Activated CD4-positive, CD25-positive, alpha-beta regulatory T cell treated with anti-CD3 and anti-CD28 coated beads, Interleukin-2, amount 50 U/mL, for 24 hours (primary cell): Measurements from ENCODE around the gene XKR8.

Source experiments
- ATAC-seq, 2 donors: fragments of 150-1000 bp; cut with Tn5 transposase; one replicate each; pipeline ENCODE4 v1.10.0; 2021; ENCODE audit warnings: mild to moderate bottlenecking in 1 of 2, moderate library complexity in 1 of 2

XKR8 gene, protein sequence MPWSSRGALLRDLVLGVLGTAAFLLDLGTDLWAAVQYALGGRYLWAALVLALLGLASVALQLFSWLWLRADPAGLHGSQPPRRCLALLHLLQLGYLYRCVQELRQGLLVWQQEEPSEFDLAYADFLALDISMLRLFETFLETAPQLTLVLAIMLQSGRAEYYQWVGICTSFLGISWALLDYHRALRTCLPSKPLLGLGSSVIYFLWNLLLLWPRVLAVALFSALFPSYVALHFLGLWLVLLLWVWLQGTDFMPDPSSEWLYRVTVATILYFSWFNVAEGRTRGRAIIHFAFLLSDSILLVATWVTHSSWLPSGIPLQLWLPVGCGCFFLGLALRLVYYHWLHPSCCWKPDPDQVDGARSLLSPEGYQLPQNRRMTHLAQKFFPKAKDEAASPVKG

DNA sequence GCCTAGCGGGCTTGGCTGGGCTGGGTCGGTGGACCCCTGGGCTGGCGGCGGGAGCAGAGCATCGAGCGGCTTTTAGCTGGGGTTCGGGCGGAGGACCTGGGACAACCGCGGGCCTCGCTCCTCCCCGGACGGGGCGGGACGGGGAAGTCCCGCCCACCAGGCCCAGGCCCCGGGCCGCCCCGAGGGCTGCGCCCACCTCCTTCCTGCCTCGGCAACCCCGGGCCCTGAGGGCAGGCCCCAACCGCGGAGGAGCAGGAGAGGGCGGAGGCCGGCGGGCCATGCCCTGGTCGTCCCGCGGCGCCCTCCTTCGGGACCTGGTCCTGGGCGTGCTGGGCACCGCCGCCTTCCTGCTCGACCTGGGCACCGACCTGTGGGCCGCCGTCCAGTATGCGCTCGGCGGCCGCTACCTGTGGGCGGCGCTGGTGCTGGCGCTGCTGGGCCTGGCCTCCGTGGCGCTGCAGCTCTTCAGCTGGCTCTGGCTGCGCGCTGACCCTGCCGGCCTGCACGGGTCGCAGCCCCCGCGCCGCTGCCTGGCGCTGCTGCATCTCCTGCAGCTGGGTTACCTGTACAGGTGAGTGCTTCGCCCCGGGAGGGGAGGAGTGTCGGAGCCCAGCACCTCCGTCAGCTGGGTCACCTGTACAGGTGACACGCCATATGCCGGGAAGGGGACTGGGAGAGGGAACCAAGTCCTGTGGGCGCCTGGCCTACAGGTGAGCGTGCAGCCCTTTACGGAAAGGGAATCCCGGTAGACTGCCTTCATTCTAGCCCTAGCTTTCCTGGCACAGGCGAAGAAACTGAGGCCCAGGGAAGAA is at the start of gene XKR8:
TSS of gene XKR8 (plus strand) at position 182 of the 812 bp plus-strand sequence. CDS start at position 279, 97 bp downstream.
- ATAC-seq, result peak; percentile 99

DNA sequence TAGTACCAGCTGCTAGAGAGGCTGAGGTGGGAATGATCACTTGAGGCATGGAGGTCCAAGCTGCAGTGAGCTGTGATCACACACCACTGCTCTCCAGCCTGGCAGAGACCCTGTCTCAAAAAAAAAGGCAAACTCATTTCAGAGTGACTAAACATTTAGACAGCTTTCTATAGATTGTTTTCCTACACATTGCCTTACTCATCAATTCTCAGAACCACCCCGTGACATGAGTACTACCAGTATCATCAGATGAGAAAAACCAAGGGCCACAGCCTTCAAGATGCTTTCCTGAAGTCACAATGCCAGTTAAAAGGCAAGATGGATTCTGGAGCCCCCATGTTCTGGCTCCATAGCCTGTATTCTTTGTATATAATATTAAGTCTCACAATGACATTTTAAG is 47.3 kb upstream of the XKR8 start:
- ATAC-seq, result peak; percentile 48 to 57

DNA sequence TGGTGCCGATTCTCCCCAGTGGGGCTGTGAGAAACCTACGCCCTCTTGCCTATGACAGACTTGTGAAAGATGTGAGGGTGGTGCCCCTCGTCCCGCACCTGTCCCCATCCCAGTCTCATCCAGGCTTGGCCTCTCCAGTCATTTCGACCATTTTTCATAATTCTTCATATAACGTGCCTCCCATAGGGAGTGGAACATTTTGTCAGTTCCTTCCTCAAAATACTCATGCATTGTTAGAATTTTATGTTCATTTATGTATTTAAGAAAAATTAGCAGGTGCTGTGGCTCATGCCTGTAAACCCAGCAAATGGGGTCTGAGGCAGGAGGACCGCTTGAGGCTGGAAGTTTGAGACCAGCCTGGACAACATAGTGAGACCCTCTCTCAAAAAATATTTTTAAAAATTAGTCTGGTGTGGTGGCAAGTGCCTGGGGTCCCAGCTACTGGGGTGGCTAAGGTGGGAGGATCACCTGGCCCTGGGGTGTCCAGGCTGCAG is 44.6 kb upstream of the XKR8 start:
- ATAC-seq, result no peak

DNA sequence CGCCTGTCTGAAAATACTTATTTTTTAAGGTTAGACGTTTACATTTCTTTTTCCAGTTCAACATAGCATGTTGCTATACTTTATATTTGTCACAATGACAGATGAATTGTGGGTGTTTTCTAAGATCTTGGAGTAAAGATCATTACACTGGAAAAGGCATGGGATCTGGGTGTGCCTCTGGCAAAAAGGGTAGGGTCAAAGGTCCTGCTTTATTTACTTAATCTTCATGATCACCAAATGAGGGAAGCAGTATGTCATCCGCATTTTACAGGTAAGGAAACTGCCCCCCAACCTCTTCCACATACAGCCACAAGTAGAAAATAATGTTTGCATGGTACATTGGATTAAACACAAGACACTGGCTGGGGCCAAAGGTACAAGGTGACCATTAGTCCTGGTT is 37.5 kb upstream of the XKR8 start:
- no peak for ATAC-seq

DNA sequence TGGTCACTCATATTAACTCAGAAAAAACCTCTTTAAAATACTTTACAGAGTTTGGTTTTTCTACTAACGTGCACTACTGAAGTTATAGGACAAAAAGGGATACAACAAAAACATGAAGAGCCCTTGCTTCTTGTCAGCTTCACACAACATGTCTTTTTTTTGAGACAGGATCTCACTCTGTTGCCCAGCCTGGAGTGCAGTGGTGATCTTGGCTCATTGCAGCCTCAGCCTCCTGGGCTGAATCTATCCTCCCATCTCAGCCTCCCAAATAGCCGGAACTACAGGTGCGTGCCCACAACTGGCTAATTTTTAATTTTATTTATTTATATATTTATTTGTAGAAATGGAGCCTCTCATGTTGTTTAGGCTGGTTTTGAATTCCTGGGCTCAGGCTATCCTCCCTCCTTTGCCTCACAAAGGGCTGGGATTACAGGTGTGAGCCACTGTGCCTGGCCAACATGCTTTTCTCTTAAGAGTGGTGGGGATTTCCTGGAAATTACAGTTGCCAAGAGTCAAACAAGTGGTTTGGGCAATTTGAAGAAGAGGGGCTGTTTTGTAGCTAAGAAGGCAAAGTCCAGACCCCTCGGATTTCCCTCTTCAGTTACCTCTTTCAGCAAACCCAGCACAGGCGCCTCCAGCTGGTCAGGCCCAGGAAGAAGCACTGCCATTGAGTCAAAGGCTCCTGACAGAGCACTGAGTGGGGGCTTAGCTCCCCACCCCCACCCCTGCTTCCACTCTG is 31.4 kb upstream of the XKR8 start:
- no peak for ATAC-seq

DNA sequence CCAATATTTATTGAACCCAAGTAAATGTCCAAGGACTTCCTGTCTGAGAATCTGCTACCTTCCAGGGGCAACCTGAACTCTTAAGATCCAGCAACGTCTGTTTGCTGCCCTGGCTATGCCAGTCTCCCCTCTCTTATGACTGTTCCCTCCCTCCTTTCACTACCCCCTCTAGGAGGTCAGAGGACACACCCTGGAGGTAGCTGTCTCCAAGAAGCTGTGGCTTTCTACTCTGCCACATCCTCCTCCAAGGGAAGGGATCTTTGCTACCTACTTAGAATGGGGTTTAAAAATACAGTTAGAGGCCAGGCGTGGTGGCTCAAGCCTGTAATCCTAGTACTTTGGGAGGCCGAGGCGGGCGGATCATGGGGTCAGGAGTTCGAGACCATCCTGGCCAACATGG is 28.6 kb upstream of the XKR8 start:
- ATAC-seq, result no peak

DNA sequence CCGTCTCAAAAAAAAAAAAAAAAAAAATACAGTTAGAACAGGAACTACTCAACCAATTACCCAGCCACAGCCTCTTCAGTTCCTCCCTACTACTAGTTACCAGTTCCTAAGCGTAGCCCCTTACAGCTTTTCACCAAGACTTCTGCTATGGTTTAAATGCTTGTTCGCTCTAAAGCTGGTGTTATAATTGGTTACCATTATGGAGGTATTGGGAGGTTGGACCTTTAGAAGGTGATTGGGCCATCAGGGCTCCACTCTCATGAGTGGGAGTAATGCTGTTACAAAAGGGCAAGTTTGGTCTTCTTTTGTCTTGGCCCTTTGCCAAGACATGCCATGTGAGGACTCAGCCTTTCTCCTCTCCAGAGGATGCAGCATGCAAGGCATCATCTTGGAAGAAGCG is 28.0 kb upstream of the XKR8 start:
- ATAC-seq, result no peak

DNA sequence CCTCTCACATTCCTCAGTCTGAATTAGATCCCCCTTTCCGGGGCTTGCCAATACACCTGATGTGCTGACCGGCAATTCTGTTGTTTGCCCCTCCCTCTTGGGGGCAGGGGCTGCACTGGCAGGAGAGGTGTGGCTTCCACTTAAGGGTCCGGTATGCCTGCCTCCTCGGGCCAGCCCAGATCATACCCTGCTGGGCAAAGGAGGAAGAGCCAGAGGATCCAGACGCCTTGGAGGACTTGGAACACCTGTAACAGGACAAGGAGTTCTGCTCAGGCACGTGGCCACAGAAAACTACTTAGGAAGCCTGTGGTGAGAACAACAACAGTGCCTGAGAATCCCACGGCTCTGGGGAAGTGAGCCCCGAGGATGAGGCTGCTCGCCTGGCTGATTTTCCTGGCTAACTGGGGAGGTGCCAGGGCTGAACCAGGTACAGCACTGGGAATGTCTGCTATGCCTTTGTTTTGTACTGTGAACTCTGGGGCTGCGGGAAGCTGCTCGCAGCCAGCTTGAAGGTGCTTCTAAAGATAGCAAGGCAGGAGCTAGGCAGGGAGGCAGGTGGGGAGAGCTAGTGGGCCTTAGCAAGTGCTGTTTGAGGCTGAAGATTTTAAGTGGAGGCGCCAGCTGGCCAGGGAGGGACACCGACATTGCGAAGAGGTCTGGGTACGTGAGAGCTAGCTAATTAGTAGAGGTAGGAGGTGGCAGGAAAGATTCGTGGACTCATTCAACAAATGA is 24.8 kb upstream of the XKR8 start, which contains the start of gene SMPDL3B:
TSS of gene SMPDL3B (plus strand) at position 183 of the 732 bp plus-strand sequence. CDS start at position 367, 184 bp downstream.
- peak in 1 of 2 donors; percentile 53 for ATAC-seq

DNA sequence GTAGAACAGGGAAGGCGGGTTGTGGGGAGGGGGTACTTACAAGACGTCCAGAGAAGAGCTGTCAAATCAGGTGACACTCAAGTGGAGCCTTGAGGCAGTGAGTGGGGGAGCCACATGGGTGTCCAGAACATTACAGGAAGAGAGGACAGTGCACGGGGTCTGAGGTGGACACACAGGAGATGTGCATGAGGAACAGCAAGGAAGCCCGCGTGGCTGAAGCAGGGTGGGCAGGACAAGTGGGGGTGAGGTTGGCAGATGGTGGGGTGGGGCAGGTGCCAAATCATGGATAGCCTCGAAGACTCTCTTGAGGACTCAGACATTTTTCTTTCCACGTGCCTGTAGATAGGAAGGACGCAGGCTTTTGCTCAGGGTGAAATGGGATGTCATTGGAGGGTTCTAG is 24.1 kb upstream of the XKR8 start:
- ATAC-seq, result no peak

DNA sequence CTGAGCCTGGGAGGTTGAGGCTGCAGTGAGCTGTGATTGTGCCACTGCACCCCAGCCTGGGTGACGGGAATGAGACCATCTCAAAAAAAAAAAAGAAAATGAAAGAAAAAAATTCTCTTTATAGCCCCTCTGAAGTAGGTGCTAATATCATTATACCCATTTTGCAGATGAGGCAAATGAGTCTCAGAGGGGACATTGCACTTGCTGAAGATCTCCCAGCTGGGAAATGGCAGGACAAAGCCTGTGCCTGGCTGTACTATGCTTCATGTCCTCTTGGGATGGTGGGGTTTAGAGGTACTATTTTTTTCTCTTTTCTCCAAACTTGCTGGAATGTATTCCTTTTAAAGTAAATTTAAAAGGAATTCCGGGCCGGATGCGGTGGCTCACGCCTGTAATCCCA is 23.4 kb upstream of the XKR8 start:
- no peak for ATAC-seq

DNA sequence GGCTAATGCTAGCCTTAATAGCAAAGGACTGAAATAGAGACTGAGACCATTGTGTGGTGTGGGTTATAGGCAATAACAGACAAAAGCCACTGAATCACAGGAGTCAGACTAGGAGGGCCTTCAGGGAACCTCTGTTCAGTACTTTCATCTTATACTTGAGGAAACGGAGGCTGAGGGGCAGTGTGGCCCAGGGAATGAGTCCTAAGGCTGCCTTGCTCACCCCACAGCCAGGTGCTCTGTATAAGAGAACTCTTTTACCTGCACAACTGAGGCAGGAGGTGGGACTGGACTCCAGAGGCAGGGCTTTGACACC is 22.3 kb upstream of the XKR8 start:
- ATAC-seq, result no peak

DNA sequence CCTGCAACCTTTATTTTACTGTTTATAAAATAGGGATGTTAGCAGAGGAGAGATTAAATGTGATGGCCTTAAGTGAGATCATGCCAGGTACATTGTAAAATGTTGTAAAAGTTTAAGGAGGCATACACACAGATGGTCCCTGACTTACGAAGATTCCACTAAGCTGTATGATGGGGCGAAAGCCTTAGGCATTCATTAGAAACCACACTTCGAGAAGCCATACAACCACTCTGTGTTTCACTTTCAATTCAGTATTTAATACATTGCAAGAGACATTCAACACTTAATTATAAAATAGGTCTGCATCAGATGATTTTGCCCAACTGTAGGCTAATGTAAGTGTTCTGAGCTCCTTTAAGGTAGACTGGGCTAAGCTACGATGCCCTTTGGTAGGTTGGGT is 21.3 kb upstream of the XKR8 start:
- no peak for ATAC-seq

DNA sequence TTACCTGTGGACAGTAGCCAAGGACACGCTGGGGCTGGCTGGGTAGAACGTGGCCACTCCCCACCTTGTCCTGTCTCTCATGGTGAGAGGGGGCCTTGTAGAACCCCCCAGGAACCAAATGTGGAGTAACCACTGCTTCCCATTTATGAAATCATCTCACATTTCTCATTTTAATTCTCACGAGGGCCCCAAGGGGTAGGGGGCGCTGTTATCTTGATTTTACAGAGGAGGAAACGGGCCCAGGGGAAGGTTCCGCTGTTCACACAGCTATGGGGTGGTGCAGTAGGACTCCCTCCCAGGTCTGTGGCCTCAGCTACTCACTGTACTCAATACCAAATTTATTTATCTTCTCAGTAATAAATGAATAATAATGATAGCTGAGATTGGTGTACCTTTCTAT is 19.5 kb upstream of the XKR8 start:
- ATAC-seq, result peak; percentile 76 to 80

DNA sequence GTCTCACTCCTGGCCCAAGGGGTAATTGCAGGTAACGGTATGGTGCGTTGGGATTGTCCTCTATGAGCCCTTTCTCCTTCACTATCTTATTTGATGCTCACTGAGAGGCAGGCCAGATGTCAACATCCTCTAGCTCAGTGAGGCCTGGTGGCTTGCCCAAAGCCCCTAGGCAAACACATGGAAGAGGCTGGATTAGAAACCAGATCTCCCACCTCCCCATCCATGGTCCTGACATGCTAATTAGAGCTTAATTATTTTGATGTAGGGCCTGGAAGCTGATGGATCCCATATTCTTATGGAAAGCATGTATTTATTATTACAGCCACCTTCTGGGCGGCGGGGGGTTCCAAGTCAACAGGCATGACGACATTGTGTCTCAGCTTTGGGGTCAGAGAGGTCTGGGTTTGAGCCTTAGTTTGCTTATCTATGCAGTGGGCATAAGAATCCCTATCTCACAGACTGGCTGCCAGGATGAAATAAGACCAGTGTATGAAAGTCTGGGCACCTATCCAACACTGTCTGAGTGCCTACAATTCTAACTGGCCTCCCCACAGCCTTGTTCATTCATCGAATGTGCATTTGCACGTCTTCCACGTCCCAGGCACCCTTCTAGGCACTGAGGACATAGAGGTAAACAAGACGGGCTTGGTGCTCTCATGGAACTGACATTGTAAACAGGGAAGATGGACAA is 18.8 kb upstream of the XKR8 start:
- ATAC-seq, result no peak

DNA sequence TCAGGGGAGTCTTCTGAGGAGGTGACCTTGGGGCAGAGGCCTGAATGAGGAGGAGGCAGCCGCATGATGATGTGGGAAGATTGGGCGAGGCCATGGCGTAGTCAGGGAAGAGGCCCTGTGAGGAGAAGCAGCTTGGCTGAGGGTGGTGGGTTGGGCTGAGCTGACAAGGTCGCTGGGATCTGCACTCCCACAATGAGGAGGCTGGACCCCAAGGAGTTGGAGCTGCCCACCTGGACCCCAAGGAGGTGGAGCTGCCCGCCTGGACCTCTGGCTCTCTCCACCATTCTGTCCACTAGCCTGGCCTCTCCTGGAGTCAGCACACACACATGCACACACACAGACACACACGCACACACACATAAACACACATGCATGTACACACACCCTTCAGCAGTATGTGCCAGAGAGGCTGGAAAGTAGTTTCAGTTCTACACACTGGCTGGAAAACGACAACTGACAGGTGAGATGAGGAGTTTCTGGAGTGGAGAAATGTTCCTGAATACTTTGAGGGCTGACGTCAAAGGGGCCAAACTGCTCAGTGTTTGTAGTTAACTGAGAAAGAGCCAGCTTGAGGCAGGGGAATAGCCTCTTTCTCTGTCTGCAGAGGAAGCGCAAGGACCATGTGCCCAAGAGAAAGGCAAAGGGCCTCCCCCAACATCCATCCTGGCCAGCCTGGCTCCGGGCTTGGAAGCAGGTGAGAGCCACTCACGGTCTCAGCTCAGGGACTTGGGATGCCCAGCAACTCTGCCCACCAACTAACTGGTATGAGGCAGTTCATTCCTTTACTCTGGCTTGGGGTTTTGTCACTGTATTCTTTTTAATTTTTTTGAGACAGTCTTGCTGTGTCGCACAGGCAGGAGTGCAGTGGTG is 17.9 kb upstream of the XKR8 start:
- ATAC-seq, result no peak

DNA sequence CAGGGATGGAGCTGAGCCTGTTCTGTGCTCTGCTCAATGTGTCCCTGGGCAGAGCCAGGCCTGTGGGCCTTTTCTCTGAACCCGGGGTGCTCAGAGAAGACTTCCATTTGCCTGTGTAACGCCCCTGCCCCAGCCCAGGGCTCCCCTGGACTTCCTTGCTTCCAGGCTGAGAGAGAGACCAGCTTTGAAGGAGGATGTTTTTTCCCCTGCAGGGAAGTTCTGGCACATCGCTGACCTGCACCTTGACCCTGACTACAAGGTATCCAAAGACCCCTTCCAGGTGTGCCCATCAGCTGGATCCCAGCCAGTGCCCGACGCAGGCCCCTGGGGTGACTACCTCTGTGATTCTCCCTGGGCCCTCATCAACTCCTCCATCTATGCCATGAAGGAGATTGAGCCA is 14.8 kb upstream of the XKR8 start:
- no peak for ATAC-seq

DNA sequence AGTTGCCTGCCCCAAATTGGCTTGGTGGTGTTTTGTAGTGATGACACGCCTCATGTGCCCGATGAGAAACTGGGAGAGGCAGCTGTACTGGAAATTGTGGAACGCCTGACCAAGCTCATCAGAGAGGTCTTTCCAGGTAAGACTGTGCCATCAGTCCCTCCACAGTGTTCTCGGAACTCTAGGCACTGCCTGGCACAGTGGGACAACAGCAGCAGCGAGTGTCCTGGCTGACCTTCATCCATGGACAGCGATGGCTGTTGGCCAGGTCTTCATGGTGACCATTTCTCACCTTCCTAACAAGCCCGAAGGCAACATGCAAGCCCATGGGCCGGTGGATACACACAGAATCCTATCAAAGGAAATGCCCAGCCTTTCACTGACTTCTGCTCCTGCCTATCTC is 10.7 kb upstream of the XKR8 start:
- ATAC-seq, result no peak

DNA sequence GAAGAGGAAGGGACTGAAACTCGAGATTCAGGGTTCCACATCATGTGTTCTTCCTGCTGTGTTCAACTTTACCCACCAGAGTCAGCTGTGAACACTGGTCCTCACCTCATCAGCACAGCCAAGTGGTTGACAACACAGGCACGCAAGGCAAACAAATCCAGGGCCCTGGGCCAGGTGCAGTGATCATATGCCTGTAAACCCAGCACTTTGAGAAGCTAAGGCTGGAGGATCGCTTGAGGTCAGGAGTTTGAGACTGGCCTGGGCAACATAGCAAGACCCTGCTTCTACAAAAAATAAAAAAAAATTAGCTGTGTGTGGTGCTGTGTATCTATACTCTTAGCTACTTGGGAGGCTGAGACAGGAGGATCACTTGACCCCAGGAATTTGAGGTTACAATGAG is 8.4 kb upstream of the XKR8 start:
- no peak for ATAC-seq

DNA sequence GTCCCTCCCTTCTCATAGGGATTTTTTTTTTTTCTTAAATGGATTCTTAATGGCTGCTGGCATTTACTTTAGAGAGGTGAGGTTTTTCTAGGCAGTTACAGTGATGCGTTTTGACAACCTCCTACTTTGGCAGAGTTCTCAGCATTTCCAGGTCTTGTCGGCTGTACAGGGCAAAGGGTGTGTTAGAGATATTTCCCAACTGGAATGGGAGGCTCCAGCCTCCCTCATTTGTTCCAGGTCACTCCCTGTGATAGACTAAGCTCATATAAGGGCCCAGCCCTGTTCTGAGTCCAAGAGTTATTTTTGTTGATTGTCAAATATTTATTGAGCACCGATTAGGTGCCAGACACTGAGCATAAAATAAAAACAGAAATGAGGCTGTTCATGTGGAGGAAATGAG is 7.6 kb upstream of the XKR8 start:
- no peak for ATAC-seq

DNA sequence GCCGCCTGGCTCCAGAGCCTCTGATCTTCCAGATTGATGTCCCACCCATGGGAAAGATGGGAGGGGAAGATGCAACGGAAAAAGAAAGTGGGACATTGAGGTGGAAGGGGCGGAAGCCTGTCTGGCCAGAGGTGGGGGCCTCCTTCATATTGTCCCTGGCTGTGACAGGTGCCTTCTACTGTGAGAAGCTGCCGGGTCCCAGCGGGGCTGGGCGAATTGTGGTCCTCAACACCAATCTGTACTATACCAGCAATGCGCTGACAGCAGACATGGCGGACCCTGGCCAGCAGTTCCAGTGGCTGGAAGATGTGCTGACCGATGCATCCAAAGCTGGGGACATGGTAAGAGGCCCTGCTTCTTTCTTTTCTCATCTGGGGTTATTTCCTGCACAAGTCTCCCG is 5.6 kb upstream of the XKR8 start:
- ATAC-seq, result no peak

DNA sequence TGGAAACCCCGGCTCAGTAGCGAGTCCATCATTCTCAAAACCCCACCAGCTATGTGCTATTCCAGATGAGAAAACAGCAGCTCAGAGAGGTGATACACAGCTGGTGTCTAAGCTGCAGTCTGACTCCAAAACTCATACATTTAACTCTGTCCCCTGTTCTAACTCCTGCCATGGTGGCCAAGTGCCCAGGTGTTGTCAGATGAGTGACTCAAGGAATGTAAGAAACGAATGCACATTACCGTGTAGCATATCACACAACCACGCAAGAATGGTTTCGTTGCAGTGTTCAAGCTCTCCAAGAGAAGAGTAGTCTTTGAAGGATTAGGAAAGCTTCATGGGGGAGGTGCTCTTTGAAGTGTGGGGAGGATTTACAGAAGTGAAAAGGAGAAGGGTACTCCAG is 4.7 kb upstream of the XKR8 start:
- ATAC-seq, result no peak
